MCF 10A (cell line): ENCODE results near the gene ABCG4. TPM values are rescaled to one million over a fixed set of nuclear protein-coding genes. Genes with fewer than 3 reads are reported as not detected.
A peak's percentile ranks its signal among the peaks of the same experiment; 100 is the strongest.

Experiments used
- BruUV-seq: library from RNA; stranded (reverse); fragments of 400-500 nt; replicated peaks from 2 replicates; lab custom pipeline; 2021; lab: Mats Ljungman, UMichigan
- CTCF ChIA-PET: fragments of 300-600 bp; sonication (Branson Sonifier 250); formaldehyde crosslinking; extraction: SDS; loops from one replicate; lab custom pipeline; 2021; ENCODE audit warnings: antibody characterized with exemption, inconsistent platforms; lab: Yijun Ruan, JAX
- POLR2A ChIA-PET: fragments of 300-600, 350-650 bp; sonication (Branson Sonifier 250); formaldehyde crosslinking; extraction: SDS; loops from one replicate; lab custom pipeline; 2020; ENCODE audit warnings: antibody characterized with exemption, inconsistent platforms; lab: Yijun Ruan, JAX
- DNase-seq: peaks from one replicate; pipeline ENCODE4 v3.0.0-alpha.2; 2018; ENCODE audit not compliant: unreplicated experiment
- H3K27ac Mint-ChIP-seq: one replicate; pipeline ENCODE4 v1.8.0; 2022; ENCODE audit warnings: mild to moderate bottlenecking, low read depth, mixed read lengths; ENCODE audit not compliant: unreplicated experiment
- H3K27me3 Mint-ChIP-seq: one replicate; pipeline ENCODE4 v1.8.0; 2022; ENCODE audit warnings: mixed read lengths; ENCODE audit not compliant: insufficient read depth, unreplicated experiment
- H3K36me3 Mint-ChIP-seq: one replicate; pipeline ENCODE4 v1.8.0; 2022; ENCODE audit warnings: mild to moderate bottlenecking, moderate library complexity, mixed read lengths; ENCODE audit not compliant: insufficient read depth, unreplicated experiment
- H3K4me1 Mint-ChIP-seq: one replicate; pipeline ENCODE4 v1.8.0; 2022; ENCODE audit warnings: mixed read lengths; ENCODE audit not compliant: insufficient read depth, unreplicated experiment
- H3K4me3 Mint-ChIP-seq: one replicate; pipeline ENCODE4 v1.8.0; 2022; ENCODE audit warnings: mild to moderate bottlenecking, moderate library complexity, mixed read lengths; ENCODE audit not compliant: unreplicated experiment
- H3K9me3 Mint-ChIP-seq: one replicate; pipeline ENCODE4 v1.8.0; 2022; ENCODE audit warnings: mixed read lengths; ENCODE audit not compliant: unreplicated experiment
- intact Hi-C: fragments of 100-400 bp; cut with micrococcal nuclease; formaldehyde crosslinking; loops from 2 replicates; pipeline ENCODE4 v1.14.1; 2022
- total RNA-seq: library from RNA; stranded (reverse); gene quantifications from 2 replicates; pipeline ENCODE4 v1.2.3, GENCODE V29; 2022
- TF ChIP-seq, protein P1 (sequence below): fragments of 200-600 bp; IDR thresholded peaks from one replicate; pipeline ENCODE4 v1.8.0; 2022; ENCODE audit warnings: antibody characterized with exemption, mild to moderate bottlenecking; ENCODE audit not compliant: unreplicated experiment

The ABCG4 gene
- total RNA-seq, 1 experiment from 2014 or later: not detected

DNA sequence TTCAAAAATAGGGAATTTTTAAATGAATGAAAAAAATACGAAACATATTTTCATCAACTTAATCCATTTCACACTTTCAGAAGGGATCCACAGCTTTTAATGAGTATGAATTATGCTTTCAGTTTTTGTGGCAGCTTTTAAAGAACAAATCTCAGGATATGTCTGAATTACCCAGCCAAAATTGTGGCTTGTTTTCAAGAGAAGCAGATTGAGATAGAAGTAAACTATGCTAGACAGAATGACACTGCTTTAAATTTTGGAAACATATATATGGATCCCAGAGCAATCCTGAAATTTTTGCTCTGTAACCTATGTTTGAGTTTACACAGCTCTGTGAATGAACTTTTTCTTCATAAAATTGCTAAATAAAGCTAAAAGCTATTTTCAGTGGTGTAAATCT lies 29.9 kb upstream of the ABCG4 start:
- no peaks in the 10 kb centered on the region for H3K27me3 Mint-ChIP-seq
- no peak for DNase-seq
- CTCF ChIA-PET: interaction anchor here (0.6 to 1.3 kb wide), 5 partner anchors 9 to 78 kb away, joined by 3 to 5 read pairs (median 3); partner anchors contain the start of gene DPAGT1
- H3K9me3 Mint-ChIP-seq: no peaks in the 10 kb centered on the region
- POLR2A ChIA-PET: interaction anchor here (0.6 to 6.7 kb wide), 5 partner anchors 13 to 121 kb away, joined by 3 to 149 read pairs (median 3); partner anchors contain the start of genes C2CD2L and DPAGT1
- no peak overlapping the region for H3K27ac Mint-ChIP-seq
- intact Hi-C loops: no loop called here
- H3K4me3 Mint-ChIP-seq: no peak overlapping the region
- peaks cover 36% of the 10 kb centered on the region for H3K36me3 Mint-ChIP-seq
- TF ChIP-seq, protein P1, sequence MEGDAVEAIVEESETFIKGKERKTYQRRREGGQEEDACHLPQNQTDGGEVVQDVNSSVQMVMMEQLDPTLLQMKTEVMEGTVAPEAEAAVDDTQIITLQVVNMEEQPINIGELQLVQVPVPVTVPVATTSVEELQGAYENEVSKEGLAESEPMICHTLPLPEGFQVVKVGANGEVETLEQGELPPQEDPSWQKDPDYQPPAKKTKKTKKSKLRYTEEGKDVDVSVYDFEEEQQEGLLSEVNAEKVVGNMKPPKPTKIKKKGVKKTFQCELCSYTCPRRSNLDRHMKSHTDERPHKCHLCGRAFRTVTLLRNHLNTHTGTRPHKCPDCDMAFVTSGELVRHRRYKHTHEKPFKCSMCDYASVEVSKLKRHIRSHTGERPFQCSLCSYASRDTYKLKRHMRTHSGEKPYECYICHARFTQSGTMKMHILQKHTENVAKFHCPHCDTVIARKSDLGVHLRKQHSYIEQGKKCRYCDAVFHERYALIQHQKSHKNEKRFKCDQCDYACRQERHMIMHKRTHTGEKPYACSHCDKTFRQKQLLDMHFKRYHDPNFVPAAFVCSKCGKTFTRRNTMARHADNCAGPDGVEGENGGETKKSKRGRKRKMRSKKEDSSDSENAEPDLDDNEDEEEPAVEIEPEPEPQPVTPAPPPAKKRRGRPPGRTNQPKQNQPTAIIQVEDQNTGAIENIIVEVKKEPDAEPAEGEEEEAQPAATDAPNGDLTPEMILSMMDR: no peak
- no TSS peak for BruUV-seq
- H3K4me1 Mint-ChIP-seq: peaks cover 25% of the 10 kb centered on the region

DNA sequence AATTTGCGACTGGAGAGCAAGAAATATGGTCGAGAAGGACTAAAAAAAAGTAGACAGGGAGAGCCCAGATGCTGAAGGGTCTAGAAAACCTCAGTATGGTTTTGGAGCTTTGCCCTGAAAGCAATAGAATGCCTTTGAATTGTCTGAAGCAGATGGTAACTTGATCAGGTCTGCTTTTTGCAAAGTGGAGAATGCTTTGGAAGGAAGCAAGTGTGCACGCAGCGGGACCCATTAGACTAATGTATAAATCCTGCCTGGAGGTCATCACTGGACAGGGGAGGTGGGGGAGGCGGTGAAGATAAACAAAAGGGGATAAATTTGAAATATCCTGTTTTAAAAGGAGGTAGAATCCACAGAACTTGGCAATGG lies 28.2 kb upstream of the ABCG4 start:
- POLR2A ChIA-PET: interaction anchor here (0.6 to 6.7 kb wide), 18 partner anchors 8 to 493 kb away, joined by 3 to 149 read pairs (median 4); partner anchors contain the start of genes C2CD2L, CBL, DPAGT1 and HMBS

DNA sequence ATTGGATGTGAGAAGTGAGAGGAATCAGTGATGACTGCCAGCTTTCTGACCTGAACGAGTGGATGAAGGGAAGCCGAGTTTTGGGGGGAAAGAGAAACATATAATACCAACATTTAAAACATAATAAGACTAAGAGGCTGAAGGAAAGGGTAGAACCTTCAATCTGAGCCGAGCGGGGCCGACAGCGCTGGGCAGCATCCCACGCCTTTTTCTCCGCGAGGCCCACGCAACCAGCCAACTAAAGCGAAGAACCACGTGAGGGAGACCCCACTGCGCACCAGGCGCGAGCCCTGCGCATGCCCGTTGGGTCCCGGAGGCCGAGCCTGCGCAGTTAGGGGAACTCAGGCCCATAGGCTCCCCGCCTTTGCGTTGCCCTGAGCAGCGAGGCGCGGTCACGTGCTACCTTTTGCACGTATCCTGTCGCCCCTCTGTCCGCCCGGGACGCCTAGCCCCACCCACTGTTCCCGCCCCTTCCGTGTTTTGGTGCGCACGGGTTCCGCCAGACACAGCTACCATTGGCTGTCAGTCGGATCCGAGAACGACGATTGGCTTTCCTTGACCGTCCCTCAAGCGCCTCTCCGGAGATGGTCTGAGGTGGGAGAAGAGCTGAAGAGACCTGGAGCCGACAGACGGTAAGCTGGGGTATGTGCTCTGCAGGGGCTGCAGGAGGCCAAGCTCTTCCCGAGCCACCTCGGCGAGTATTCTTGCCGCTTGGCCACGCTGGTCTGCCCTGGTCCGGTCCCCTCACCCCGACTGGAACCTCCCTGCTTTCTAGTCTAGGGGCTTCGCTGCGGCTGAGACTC lies 27.6 kb upstream of the ABCG4 start, which contains the start of gene HINFP:
Gene HINFP, plus strand, starts transcription at position 573 of the 803 bp plus-strand sequence. CDS start 5,365 bp downstream, outside the sequence.
- intact Hi-C loops: loop anchor here (1.0 to 2.0 kb wide), 2 partner anchors 13 to 20 kb away; partner anchors contain the start of gene DPAGT1
- CTCF ChIA-PET: interaction anchor here (0.6 to 1.5 kb wide), 9 partner anchors 9 to 203 kb away, joined by 3 to 9 read pairs (median 4); no protein-coding TSS in a partner anchor
- Mint-ChIP-seq H3K27ac (peak within 1 kb of the TSS; percentile 85), H3K27me3 (no peaks in the 10 kb centered on the region), H3K9me3 (no peaks in the 10 kb centered on the region), H3K36me3 (peaks cover 30% of the 10 kb centered on the region), H3K4me1 (peaks cover 25% of the 10 kb centered on the region), H3K4me3 (peak within 1 kb of the TSS; percentile 79)
- peak; percentile 99 for DNase-seq
- POLR2A ChIA-PET: interaction anchor here (0.6 to 6.7 kb wide), 25 partner anchors 8 to 1008 kb away, joined by 3 to 149 read pairs (median 4); partner anchors contain the start of genes C2CD2L, CBL, DPAGT1 and HMBS
- BruUV-seq: no TSS peak
- TF ChIP-seq, protein P1: no peak

More for the DNA sequence above, 28.2 kb upstream of the ABCG4 start:
- peaks cover 25% of the 10 kb centered on the region for H3K4me1 Mint-ChIP-seq
- peaks cover 31% of the 10 kb centered on the region for H3K36me3 Mint-ChIP-seq
- no peaks in the 10 kb centered on the region for H3K27me3 Mint-ChIP-seq
- H3K27ac Mint-ChIP-seq: peak overlapping the region; percentile 85
- BruUV-seq: TSS peak; percentile 88
- H3K4me3 Mint-ChIP-seq: peak overlapping the region; percentile 79
- TF ChIP-seq, protein P1: no peak
- CTCF ChIA-PET: interaction anchor here (0.7 to 1.5 kb wide), 6 partner anchors 11 to 203 kb away, joined by 3 to 6 read pairs (median 4); no protein-coding TSS in a partner anchor
- no peak for DNase-seq
- intact Hi-C loops: loop anchor here (1.0 to 2.0 kb wide), 2 partner anchors 12 to 20 kb away; partner anchors contain the start of gene DPAGT1
- no peaks in the 10 kb centered on the region for H3K9me3 Mint-ChIP-seq
